ENCODE measurements around the gene IGLON5.

DNA sequence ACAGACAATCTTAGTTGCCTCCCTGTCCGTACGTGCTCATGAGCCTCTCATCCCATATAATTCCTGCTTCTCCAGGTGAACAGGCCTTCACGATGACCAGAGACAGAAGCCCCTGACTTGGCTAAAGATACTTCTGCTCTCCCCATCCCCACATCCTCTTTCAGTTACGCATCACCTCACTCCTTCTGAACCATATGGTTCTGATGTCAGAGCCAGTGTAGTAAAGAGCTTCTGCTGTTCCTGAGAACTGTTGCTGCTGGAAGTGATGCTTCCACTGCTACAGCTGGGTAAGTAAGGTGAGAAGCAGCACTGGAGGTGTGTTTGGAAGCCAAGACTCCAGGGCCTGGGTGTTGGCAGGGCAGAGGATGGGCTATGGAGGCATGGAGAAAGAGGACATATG, 47.6 kb upstream of the IGLON5 start:
- TF ChIP-seq ZFP3 (CRISPR knock-in tag; IDR thresholded peaks at IDR 0.05) (no peak), ZNF565 (CRISPR knock-in tag; conservative IDR thresholded peaks at IDR 0.05; ENCODE audit: low read depth) (no peak), ZNF8 (CRISPR knock-in tag; IDR thresholded peaks at IDR 0.05) (no peak), ARNTL (CRISPR knock-in tag; IDR thresholded peaks at IDR 0.05; ENCODE audit: borderline replicate concordance, low read depth) (no peak)

Data from SK-N-SH treated with all-trans-retinoic acid at 6 μM for 48 hours (cell line).